PC-9 (cell line): ENCODE results near the gene ANAPC5. TPM values are rescaled to one million over a fixed set of nuclear protein-coding genes. Genes with fewer than 3 reads are reported as not detected.

Experiments
- BruUV-seq: library from RNA; stranded (reverse); fragments of 400-500 nt; replicated peaks from 2 replicates; lab custom pipeline; 2021; lab: Mats Ljungman, UMichigan
- CTCF ChIA-PET: fragments of 300-600 bp; sonication (Branson Sonifier 250); formaldehyde crosslinking; loops from one replicate; lab custom pipeline; 2022; ENCODE audit warnings: antibody characterized with exemption; lab: Charles Lee
- POLR2A ChIA-PET: fragments of 300-600 bp; sonication (Branson Sonifier 250); formaldehyde crosslinking; loops from one replicate; lab custom pipeline; 2022; ENCODE audit warnings: antibody characterized with exemption; ENCODE audit not compliant: unreplicated experiment; lab: Charles Lee
- DNase-seq, 2 experiments: peaks; one replicate each; pipeline versions ENCODE4 v3.0.0 to v3.0.0-alpha.2; 2015 to 2022; ENCODE audit warnings: mixed read lengths in 1 of 2
- H2AFZ ChIP-seq: fragments of 200-600 bp; sonication (generic); 2 replicates; pipeline ENCODE4 v1.8.1; 2017; ENCODE audit warnings: antibody characterized with exemption
- H3F3A ChIP-seq: fragments of 200-600 bp; sonication (generic); 2 replicates; pipeline ENCODE4 v1.8.1; 2017; ENCODE audit warnings: antibody characterized with exemption, mild to moderate bottlenecking, low read depth; ENCODE audit not compliant: insufficient read depth
- H3K27ac ChIP-seq: fragments of 200-600 bp; sonication (generic); 2 replicates; pipeline ENCODE4 v1.6.1; 2016; ENCODE audit warnings: mixed run types
- H3K27me3 ChIP-seq: fragments of 200-600 bp; sonication (generic); 2 replicates; pipeline ENCODE4 v1.6.1; 2016; ENCODE audit warnings: low read depth, mixed run types; ENCODE audit not compliant: insufficient read depth
- H3K36me3 ChIP-seq: fragments of 200-600 bp; sonication (generic); 2 replicates; pipeline ENCODE4 v1.6.1; 2016; ENCODE audit warnings: low read depth, mixed run types
- H3K4me1 ChIP-seq: fragments of 200-600 bp; sonication (generic); replicated peaks from 2 replicates; pipeline ENCODE4 v1.6.1; 2016; ENCODE audit warnings: mixed run types; ENCODE audit not compliant: insufficient read depth
- H3K4me2 ChIP-seq: fragments of 200-600 bp; sonication (generic); 2 replicates; pipeline ENCODE4 v1.6.1; 2017; ENCODE audit warnings: mixed run types
- H3K4me3 ChIP-seq: fragments of 200-600 bp; sonication (generic); 2 replicates; pipeline ENCODE4 v1.6.1; 2016; ENCODE audit warnings: mixed run types
- H3K79me2 ChIP-seq: fragments of 200-600 bp; sonication (generic); 2 replicates; pipeline ENCODE4 v1.6.1; 2017; ENCODE audit warnings: low read depth, mixed run types
- H3K9me2 ChIP-seq: fragments of 200-600 bp; sonication (generic); 2 replicates; pipeline ENCODE4 v1.8.1; 2017; ENCODE audit warnings: mild to moderate bottlenecking; ENCODE audit not compliant: insufficient read depth
- H3K9me3 ChIP-seq: fragments of 200-600 bp; sonication (generic); 2 replicates; pipeline ENCODE4 v1.8.1; 2016; ENCODE audit warnings: low read depth; ENCODE audit not compliant: insufficient read depth
- H4K20me1 ChIP-seq: fragments of 200-600 bp; sonication (generic); 2 replicates; pipeline ENCODE4 v1.8.1; 2017; ENCODE audit not compliant: insufficient read depth
- EZH2 ChIP-seq: fragments of 200-600 bp; sonication (generic); IDR thresholded peaks from 2 replicates; pipeline ENCODE4 v1.8.0; 2017; ENCODE audit warnings: antibody characterized with exemption, low read depth
- intact Hi-C: fragments of 100-400 bp; cut with micrococcal nuclease; formaldehyde crosslinking; loops from one replicate; pipeline ENCODE4 v1.10.0; 2022; ENCODE audit not compliant: unreplicated experiment
- total RNA-seq: library from RNA; stranded (reverse); gene quantifications from 2 replicates; pipeline ENCODE4 v1.2.3, GENCODE V29; 2021
- TF ChIP-seq, protein P1 (sequence below): fragments of 200-600 bp; sonication (generic); conservative IDR thresholded peaks from 2 replicates; pipeline ENCODE4 v1.6.1; 2017; ENCODE audit warnings: mixed run types, antibody characterized with exemption, mild to moderate bottlenecking, moderate library complexity

Gene ANAPC5
- total RNA-seq, 1 experiment from 2014 or later = 93.6 TPM

DNA sequence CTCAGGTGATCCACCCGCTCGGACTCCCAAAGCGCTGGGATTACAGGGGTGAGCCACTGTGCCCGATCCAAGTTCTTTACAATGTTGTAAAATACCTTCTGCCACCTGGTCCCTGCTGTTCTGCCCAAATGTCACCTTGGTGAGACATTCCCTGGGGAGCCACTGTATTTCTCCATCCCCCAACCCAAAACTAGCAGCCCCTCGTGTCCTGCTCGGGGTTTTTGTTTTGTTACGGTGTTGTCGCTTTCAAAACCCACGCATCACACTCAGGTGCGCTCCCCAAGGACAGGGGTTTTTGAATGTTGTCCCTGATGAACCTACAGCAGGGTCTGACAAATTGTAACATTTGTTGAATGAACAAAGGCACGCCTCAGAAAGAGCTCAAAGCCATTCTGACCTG, 93.1 kb downstream of the ANAPC5 start:
- Histone ChIP-seq H4K20me1 (no peaks in the 10 kb centered on the region), H3K79me2 (no peaks in the 10 kb centered on the region), H3K9me2 (no peaks in the 10 kb centered on the region), H3K9me3 (no peaks in the 10 kb centered on the region), H3K27ac (no peak overlapping the region), H3K4me1 (no peaks in the 10 kb centered on the region), H3K36me3 (0 out of 2 replicates have a peak, but pooled peaks cover 3% of the 10 kb centered on the region), H2AFZ (no peak overlapping the region), H3K4me3 (no peak overlapping the region), H3K4me2 (no peak overlapping the region), H3K27me3 (no peaks in the 10 kb centered on the region), H3F3A (no peaks in the 10 kb centered on the region)
- no peak for TF ChIP-seq EZH2
- TF ChIP-seq, protein P1, sequence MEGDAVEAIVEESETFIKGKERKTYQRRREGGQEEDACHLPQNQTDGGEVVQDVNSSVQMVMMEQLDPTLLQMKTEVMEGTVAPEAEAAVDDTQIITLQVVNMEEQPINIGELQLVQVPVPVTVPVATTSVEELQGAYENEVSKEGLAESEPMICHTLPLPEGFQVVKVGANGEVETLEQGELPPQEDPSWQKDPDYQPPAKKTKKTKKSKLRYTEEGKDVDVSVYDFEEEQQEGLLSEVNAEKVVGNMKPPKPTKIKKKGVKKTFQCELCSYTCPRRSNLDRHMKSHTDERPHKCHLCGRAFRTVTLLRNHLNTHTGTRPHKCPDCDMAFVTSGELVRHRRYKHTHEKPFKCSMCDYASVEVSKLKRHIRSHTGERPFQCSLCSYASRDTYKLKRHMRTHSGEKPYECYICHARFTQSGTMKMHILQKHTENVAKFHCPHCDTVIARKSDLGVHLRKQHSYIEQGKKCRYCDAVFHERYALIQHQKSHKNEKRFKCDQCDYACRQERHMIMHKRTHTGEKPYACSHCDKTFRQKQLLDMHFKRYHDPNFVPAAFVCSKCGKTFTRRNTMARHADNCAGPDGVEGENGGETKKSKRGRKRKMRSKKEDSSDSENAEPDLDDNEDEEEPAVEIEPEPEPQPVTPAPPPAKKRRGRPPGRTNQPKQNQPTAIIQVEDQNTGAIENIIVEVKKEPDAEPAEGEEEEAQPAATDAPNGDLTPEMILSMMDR = no peak
- BruUV-seq = no TSS peak
- CTCF ChIA-PET = no interaction called here
- intact Hi-C loops = no loop called here
- POLR2A ChIA-PET = no interaction called here
- no peak for DNase-seq

Other genes with a start within 250 kb of the ANAPC5 start
- gene P2RX7, start 219.5 kb downstream of the ANAPC5 start, total RNA-seq = 2.2 and 3.2 TPM in 2 replicates
- gene P2RX4, start 142.3 kb downstream of the ANAPC5 start, total RNA-seq = 21.0 and 28.1 TPM in 2 replicates
- 26.7 and 37.6 TPM in 2 replicates for gene CAMKK2, start 55.7 kb downstream of the ANAPC5 start, total RNA-seq
- 37.2 and 43.7 TPM in 2 replicates for gene RNF34, start 47.7 kb upstream of the ANAPC5 start, total RNA-seq
- 43.6 and 45.1 TPM in 2 replicates for gene KDM2B, start 228.6 kb upstream of the ANAPC5 start, total RNA-seq